Measurements from ENCODE around the gene CYSLTR2.

CYSLTR2 gene, protein sequence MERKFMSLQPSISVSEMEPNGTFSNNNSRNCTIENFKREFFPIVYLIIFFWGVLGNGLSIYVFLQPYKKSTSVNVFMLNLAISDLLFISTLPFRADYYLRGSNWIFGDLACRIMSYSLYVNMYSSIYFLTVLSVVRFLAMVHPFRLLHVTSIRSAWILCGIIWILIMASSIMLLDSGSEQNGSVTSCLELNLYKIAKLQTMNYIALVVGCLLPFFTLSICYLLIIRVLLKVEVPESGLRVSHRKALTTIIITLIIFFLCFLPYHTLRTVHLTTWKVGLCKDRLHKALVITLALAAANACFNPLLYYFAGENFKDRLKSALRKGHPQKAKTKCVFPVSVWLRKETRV

DNA sequence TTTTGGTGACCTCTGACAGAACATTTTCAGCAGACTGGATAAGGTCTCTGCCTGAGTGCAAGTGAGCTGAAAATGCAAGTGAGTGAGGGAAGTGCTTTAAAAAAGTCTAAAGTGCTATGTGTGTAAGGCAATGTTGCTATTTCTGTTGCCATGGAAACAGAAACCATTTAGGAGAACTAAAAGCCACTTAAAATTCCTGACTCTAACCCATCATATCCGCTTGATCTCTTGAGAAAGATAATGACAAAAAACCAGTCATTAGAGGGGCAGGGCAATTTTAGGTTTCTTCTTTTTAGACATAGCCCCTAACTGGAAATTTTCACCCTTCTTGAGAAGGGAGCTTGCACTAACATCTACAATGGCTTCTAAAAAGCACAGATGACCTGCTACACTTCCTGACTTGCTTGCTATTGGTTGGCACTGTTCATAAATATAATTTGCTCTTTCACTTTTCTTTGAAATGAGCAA is at the start of gene CYSLTR2:
TSS of gene CYSLTR2 (plus strand) at position 458 of the 468 bp plus-strand sequence. CDS start 52,889 bp downstream, outside the sequence.
- no peak for DNase-seq

DNA sequence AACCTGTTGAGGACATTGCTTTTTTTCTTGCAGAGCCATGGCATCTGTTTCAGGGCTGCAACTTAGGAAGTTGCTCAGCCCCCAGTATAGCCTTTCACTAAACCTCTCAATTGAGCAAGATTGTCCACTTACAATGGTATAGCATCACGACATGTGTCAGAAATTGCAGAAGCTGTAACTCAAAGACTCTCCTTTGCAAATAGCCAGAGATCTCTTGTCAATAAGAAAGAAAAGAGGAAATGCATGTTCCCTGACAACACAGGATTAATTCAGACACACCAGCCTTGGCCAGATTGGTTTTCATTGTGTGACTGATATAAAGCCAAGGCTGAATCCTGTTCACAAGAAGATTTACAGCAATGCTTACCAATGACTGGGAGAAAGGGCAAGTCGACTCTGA is 38.7 kb upstream of the CYSLTR2 start:
- no peak for DNase-seq

DNA sequence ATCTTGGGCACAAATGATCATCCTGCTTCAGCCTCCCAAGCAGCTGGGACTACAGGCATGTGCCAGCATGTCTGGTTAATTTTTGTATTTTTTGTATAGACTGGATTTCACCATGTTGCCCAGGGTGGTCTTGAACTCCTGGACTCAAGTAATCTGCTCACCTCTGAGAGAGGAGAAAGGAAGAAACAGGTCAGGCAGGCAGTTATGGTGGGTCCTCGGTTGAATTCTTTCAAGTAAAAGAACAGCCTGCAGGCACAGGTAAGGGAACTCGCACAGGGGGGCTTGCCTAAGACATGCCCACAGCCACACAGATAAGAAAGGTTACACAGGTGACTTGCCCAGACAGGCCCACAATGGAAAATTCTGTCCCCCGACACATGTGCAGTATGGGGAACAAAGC is 34.8 kb upstream of the CYSLTR2 start:
- DNase-seq = no peak

DNA sequence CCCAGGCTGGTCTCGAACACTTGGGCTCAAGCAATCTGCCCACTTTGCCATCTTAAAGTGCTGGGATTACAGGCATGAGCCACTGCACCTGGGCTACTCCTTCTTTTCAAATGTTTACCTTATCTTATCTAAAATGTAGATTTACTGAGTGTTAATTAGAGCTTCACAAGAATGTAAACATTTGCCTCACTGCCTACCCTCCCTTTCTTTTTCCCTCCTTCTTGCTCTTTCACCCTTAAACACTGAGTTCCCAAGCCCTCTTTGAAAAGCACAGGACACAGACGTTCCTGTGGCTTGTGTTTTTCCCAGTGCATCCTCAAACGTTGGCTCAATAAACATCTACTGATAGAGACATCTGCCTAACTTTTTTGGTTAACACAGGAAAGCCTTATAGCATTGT is 32.7 kb upstream of the CYSLTR2 start:
- no peak for DNase-seq

DNA sequence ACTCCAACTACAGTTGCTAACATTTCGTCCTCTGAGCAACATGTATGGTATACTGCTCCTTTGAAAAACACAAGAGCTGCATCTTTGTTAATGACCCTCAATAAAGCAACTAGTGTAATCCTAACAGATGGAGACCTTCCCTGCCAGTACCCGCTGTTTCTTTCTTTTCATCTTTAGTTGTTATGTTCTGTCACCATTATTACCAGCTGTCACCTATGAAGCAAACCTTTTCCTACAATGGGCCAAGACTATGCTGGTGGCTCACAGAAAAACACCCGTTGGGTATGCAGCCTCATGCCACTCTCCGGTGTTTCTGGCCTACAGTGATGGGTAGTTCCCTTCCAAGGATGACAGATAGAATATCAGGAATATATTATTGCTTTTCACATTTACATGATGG is 29.7 kb upstream of the CYSLTR2 start:
- DNase-seq = no peak

DNA sequence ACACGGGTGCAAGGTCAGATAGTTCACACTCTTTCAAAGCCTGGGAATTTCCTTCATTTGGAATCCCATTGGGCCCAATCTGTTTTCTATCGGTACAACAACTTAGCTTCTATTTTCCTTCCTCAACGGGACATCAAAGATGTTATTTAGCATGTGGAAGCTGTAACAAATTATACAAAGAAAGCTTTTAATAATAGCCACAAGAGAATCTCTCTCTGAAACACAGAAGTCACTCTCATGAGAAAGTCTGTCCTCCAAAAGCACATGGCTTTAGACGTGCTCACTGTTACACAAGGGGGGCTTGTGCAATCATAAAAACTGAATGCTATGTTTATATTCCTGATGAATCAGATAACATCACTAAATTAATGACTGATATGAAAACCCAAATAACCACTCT is 28.9 kb upstream of the CYSLTR2 start:
- DNase-seq = no peak

DNA sequence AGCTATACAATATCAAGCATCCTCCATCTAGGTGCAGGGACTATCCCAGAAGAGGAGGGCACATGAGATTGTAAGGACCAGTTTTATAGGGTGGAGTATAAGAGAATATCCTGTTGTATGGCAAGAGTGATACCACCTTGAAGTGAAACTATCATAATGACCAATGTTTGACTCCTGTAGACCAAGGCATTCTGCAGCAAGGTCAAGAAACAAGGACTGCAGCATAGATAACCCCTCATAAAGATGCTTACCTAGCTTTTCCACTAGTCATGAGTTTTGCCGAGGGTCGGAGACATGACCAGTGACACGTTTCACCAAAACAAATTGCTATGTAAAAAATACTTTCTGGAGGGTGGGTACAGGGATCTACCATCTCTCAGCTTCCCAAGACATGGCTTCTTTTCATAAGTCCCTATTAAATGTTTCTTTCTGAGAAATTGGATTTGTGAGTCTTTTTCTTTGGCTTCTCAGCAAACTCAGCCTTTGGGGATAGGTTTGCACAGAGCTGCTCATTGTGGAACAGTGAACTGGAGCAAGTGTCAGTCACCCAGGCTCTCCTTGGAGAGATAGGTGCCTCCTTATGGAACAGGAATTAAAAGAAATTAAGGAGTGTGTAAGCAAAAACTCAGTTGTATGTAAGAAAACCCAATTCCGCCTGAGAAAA is 28.2 kb upstream of the CYSLTR2 start:
- DNase-seq = no peak

DNA sequence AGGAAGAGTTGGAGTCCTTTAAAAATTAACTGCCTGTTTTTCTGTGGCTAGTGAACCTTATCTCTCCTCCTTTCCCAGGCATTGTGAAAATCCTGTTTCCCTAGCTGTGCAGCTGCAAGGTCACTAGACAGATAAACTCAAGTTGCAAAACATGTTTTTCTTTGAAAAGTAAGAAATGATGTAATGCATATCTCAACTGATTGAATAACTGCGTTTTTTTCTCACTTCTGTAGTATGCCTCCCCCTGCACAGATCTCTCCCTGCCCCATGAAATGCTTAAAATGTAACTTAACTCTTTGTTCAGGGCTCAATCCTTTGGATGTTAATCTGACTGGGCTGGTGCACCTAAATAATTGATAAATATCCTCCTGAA is 27.7 kb upstream of the CYSLTR2 start:
- DNase-seq = no peak

DNA sequence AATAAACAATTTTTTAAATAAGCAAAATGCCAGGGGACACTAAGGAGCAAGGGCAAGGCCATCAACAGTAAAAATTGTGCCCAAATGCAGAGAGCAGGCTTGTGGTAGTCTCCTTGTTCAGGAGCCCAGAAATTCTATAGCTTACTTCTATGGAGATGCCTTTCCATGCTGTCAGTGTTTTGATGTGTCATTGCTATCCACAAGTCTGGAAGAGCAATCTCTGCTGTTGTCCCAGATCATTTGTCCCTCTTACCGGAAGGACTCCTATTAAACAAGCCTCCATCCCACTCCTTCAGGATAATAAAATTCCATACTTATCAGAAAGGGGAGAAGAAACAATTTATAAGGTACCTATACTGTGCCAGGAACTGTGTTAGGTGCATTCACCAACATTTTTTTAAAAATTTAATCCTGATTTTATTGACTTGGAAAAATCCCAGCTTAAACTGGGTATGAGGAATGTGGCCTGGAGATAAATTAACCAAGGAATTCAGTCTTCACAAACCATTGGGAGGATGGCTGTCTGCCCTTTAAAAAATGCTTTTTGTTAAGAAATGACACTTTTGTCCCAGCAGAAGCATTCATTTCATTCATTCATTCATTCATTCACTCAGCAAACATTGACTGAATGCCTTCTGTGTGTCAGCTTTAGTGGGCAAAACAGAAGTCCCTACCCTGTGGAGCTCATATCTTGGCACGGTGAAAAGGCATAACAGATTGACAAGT is 26.8 kb upstream of the CYSLTR2 start:
- DNase-seq = no peak

DNA sequence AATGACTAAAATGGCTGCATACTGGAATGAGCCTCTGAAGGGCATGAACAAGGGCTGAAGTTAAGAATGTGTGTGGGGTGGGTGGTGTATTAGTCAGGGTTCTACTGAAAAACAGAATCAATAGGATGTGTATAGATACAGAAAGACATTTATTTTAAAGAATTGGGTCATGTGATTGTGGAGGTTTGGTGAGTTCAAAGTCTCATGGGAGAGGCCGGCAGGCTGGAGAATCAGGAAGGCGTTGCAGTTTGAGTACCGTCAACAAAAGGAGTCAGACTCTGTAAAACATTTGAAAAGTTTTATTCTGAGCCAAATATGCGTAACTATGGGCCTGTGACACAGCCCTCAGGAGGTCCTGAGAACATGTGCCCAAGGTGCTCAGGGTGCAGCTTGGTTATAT is 24.5 kb upstream of the CYSLTR2 start:
- DNase-seq = no peak

DNA sequence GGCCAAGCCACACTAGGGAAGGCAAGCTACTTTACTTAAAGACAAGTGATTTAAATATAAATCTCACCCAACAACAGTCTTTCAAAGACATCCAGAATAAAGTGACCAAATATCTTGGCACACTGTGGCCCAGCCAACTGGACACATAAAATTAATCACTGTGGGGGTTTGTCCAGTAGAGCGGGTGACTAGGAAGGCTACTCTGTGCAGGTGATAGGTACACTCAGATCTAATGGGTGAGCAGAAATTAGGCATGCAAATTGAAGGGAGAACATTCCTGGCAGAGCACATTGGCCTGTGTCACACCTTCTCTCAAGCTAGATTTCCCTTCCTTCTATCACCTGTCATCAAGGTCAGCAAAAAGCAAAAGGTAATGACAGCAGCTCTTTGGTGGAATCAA is 23.4 kb upstream of the CYSLTR2 start:
- DNase-seq = no peak

DNA sequence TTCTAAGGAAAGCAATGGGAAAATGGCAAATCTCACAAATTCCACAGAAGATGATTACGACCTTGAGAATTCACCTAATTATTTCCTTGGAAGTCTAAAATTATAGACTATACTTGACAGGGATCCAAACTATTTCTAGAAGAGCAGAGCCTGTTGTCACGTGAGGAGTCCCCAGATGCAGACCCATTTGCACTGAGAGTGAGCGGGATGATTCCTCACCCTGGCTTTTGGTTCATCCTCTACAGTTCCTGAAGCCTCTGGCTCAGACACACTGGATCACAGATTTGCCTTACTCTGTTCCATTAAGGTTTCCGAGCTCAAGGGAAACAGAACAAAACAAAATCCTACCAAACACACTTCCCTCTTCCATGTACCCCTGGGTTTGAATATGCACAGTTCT is 23.0 kb upstream of the CYSLTR2 start:
- no peak for DNase-seq

DNA sequence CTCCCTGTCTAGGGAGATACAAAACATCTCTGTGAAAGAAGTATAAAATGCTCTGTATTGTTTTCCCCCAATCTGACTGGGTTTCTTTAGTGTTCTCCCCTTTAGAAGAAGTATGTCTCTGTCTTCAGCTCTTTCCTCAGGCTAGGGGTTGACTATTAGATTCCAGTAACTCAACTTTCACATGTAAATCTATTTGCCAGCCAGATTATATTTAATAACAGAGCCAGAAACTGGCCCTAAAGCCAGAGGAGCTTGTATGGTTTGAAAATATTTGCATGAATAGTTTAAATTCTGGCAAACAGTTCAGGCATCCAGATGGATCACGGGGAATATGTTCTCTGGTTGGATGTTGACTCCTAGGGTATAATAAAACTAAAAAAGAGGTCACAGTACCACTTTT is 22.3 kb upstream of the CYSLTR2 start:
- no peak for DNase-seq

DNA sequence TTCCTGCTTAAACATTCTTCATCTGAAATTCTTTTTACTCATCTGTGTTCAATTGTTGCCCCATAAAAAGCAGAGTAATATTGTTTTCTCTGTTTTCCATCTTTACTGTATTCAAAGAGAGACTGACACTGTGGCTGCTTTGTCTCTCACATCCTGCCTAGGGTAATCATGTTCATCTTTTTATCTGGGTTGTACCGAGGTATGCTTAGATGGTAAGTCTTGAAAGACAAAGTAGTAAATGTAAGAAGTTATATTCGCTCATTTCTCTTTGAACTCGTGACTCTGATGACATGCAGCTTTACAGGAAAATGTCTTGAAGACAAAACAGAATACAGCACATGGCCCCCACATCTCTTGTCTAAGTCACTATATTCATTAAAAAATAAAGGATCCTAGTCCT is 20.0 kb upstream of the CYSLTR2 start:
- no peak for DNase-seq

DNA sequence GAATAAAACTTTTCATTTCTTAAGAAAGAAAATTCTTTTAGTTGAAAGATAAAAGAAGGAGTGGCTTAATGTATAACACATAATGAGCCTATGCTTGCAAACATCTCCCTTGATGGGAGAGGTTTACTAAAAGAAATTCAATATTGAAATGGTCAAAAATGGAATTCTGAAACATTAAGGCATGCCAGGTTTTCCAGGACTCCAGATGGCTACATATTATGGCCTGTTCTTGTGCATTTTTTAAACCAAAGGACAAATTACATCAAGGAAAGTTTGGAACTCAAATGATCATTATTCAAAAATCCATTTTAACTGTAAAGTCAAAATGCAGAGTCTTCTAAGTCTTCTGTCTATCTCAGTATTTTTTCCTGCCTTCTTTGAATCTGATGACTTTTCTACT is 19.1 kb upstream of the CYSLTR2 start:
- DNase-seq = no peak

DNA sequence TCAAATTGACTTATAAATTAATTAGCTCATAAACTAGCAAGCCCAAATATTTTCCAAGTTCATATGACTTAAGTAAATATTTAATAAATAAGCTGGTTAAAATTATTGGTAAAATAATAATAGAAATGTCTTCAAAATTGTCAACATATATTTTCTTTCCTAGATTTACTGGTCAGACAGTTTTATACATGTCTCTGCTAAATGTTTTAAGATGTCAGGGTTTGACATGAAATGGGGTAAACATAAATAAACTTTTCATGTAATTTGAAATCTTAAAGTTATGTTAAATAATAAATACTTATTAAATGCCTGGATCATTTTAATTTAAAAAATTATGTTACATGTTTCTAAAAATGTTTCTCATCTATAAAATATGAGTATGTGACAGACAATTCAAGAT is 18.3 kb upstream of the CYSLTR2 start:
- DNase-seq = no peak

DNA sequence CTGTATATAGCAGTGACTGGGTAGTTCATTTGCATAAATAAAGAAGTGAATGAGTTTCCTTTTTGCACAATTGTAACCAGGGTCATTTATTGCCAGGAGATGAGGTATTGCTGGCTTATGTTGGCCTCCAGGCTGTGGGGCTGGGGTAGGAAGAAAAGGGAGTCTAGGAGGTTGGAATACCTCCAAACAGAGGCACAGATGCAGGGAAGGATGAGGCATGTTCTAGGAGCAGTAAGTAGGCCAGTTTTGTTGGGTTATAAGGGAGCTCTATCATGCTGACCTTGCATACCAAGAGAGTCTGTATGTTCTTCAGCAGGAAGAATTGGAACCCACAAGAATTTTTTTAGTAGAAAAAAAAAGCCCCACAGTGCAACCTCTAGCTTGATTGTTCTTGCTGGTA is 17.2 kb upstream of the CYSLTR2 start:
- no peak for DNase-seq

DNA sequence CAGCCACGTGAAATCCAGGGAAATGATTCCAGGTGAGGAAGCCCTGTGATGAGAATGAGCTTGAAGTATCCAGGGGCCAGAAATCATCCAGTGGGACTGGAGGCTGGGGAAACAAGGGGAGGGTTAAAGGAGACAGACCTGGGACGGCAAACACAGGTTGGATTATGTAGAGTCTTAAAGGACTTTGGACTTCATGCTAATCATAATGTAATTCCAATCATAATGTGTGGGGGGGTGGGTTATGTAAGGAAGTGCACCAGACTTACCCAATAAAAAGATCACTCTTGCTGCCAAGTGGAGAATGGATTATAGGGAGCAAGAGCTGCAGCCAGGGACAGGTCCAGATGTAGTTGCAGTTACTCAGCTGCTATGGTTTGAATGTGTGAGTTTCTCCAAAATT is 16.1 kb upstream of the CYSLTR2 start:
- DNase-seq = no peak

DNA sequence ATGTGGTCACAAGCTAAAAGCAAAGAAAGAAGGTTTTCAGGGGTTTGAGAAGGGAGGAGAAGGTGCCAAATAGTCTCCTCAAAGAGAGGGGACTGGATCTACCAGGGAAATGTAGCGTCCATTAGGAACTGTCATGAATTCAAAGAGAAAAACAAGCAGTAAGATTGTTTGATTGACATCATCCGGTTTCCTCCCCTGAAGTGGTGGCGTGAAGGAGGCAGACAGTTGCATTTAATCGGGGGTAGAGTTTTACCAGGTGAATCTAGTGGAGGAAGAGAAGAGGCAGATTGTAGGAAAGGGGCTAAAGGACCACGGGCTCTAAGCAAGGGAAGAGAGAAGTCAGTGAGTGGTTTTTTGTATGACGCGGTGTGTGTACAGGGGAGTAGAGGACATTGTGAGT is 13.0 kb upstream of the CYSLTR2 start:
- no peak for DNase-seq

DNA sequence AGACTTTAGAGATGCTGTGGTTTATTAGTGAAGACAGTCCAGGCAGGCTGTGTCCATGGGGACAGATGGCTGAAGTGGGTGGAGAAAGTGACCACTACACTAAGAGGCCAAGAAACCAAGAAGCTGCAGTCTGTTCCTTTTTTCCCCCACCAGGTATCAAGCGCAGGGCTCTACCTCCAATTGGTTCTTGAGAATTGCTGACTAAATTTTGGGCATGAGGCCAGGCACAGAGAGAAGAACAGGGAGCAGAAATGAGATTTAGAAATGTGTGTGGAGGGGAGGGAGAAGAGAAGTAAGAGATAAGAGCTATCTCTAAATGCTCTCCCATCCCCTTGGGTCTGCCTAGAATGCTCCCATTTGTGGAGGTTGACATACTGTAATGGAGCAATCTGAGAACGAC is 12.3 kb upstream of the CYSLTR2 start:
- DNase-seq = no peak

DNA sequence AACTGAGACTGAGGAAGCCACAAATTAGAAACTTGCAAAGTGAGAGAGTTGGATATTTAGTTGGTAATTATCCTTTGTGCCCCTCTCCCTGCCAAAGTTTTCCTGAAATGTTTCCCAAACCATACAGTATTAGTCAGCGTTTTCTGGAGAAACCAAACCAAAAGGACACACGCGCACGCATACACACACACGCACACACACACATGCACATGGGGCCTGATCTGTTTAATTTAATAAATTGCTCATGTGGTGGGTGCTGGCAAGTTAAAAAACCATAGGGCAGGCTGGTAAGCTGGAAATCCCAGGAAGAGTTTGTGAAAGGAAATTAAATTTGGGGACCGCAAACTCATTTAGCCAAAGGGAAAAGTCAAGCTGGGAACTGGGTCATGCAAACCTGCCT is 11.7 kb upstream of the CYSLTR2 start:
- no peak for DNase-seq

DNA sequence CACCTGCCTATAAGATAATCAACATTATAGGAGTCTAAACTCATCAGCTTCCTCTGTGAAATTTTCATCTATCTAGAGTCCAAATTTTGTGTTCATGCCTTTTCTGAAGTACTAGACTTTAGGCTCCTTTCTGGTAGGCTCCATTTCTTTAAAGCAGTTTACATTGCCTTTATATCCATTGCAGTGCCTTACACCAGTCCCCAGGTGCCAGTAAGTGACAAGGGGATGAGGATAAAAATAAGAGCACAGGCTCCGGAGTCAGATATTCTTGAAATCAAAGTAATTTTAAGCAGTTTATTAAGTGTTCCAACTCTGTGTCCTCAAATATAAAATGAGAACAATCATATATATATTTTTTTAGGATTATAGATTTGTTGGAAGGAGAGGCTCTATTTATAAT is 10.6 kb upstream of the CYSLTR2 start:
- no peak for DNase-seq

DNA sequence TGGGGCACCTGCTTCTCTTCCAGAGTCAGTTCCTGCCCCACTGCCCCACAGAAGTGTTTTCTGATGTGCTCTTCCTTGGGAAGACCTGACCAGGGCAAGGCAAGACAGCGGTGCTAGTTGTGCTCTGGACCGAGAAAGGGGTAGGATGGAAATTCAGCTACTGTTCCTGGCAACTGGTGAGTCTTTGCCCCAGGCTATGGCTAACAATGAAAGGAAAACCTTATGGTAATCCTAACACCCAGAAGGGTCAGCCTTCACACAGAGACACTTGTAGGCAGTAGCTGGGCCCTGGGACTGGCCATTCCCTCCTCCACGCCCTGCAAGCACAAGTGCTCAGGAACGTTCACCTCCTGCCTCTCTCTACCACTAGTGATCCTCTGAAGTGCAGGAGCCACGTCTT is 9.6 kb upstream of the CYSLTR2 start:
- DNase-seq = no peak

DNA sequence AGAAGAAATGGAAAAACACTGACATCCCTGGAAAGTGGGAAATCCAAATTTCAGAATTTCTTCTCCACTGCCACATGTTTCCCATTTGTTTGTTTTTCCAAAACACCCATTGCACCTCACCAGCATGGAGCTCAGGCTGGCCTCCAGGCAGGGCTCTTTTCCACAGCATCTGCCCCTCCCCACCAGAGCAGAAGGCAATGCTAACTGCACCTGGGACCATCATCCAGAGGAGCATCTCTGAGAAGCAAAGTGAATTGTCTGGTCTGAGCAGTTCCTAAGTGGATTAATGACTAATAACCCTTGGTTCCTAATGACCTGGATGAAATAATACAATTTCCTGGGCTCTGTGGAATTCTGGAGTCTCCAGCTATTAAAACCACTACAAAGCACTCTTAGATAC is 8.8 kb upstream of the CYSLTR2 start:
- no peak for DNase-seq

Data from NCI-H187 (cell line).